ENCODE measurements around the gene BBX. TPM values are rescaled to one million over a fixed set of nuclear protein-coding genes. Genes with fewer than 3 reads are reported as not detected.

The BBX gene
- total and polyA plus RNA-seq, 12 donors: 4.6 to 49.8 (median 38.0) TPM

- no peak for ATAC-seq
- Histone ChIP-seq H3K27ac (peak overlapping the region; percentile 63 to 96 (median 94)), H3K4me1 (peaks cover 0 to 25% (median 14%) of the 10 kb centered on the region in 9 donors), H3K9me3 (no peaks in the 10 kb centered on the region), H3K4me3 (peak overlapping the region; percentile 70 to 94 (median 91)), H3K36me3 (peaks cover 0 to 12% (median 0%) of the 10 kb centered on the region in 9 donors), H3K27me3 (no peaks in the 10 kb centered on the region)
- intact Hi-C loops (cut with DNase I): loop anchor here in 7 of 10 donors (2.0 to 10.0 kb wide), 4 partner anchors 92 to 290 kb away; no protein-coding TSS in a partner anchor
- TF ChIP-seq, protein P1, sequence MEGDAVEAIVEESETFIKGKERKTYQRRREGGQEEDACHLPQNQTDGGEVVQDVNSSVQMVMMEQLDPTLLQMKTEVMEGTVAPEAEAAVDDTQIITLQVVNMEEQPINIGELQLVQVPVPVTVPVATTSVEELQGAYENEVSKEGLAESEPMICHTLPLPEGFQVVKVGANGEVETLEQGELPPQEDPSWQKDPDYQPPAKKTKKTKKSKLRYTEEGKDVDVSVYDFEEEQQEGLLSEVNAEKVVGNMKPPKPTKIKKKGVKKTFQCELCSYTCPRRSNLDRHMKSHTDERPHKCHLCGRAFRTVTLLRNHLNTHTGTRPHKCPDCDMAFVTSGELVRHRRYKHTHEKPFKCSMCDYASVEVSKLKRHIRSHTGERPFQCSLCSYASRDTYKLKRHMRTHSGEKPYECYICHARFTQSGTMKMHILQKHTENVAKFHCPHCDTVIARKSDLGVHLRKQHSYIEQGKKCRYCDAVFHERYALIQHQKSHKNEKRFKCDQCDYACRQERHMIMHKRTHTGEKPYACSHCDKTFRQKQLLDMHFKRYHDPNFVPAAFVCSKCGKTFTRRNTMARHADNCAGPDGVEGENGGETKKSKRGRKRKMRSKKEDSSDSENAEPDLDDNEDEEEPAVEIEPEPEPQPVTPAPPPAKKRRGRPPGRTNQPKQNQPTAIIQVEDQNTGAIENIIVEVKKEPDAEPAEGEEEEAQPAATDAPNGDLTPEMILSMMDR (IDR thresholded peaks at IDR 0.05): no peak
- DNase-seq: peak in 1 of 2 donors; percentile 6
- 0 to 1% methylated on average over 18 of the region's 18 CpGs for WGBS, 2 donors
These were observed 1.6 kb downstream of the BBX start for GRCh38 chr3:107524326-107524840.

DNA sequence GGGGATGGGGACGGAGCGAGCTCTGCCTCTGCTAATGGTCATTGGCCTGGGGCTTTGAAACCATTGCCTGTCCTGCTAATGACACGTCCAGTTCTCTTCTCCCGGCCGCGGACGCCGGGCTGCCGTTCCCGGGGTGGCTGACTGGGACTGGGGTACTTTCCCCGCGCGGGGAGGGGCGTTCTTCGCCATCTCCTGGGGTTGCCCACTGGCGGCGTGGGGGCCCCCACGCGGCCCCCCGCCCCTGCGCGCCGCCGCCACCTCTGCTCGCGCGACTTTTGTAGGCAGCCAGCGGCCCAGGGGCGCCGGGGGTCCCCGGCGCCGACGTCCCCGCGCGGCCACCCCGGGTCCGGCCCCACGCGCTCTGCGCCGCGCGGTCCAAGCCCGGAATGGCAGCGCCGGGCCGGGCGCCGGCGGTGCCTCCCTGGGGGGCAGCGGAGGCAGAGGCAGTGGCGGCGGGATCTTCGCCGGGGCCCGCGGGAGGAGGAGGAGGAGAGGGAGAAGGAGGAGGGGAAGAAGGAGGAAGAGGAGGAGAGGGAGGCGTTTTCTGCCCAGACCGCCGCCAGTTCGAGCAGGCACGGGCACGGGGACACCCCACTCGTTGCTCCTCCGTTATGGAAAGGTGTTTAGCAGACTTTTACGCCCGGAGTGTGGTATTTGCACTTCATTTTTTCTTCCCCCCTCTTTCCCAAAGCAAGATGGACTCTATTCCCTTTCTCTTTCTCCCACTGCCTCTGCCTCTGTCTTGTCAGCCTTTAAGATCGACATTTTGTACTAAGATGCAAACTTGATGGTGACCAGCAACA is 2.3 kb downstream of the BBX start:
- 1% methylated on average over 61 to 70 of the region's 70 CpGs for WGBS, 2 donors
- H3K9me3 ChIP-seq: no peaks in the 10 kb centered on the region
- peaks cover 0 to 25% (median 14%) of the 10 kb centered on the region in 9 donors for H3K4me1 ChIP-seq
- TF ChIP-seq, protein P1 (IDR thresholded peaks at IDR 0.05): no peak
- DNase-seq (peak; percentile 55 to 60), ATAC-seq (peak in 3 of 8 donors; percentile 11 to 24 (median 15))
- peaks cover 0 to 12% (median 0%) of the 10 kb centered on the region in 9 donors for H3K36me3 ChIP-seq
- peak overlapping the region; percentile 70 to 94 (median 91) for H3K4me3 ChIP-seq
- intact Hi-C loops (cut with DNase I): loop anchor here in 8 of 10 donors (2.0 to 10.0 kb wide), 4 partner anchors 93 to 290 kb away; no protein-coding TSS in a partner anchor
- no peaks in the 10 kb centered on the region for H3K27me3 ChIP-seq
- peak overlapping the region in 9 of 10 donors; percentile 73 to 96 (median 95) for H3K27ac ChIP-seq

DNA sequence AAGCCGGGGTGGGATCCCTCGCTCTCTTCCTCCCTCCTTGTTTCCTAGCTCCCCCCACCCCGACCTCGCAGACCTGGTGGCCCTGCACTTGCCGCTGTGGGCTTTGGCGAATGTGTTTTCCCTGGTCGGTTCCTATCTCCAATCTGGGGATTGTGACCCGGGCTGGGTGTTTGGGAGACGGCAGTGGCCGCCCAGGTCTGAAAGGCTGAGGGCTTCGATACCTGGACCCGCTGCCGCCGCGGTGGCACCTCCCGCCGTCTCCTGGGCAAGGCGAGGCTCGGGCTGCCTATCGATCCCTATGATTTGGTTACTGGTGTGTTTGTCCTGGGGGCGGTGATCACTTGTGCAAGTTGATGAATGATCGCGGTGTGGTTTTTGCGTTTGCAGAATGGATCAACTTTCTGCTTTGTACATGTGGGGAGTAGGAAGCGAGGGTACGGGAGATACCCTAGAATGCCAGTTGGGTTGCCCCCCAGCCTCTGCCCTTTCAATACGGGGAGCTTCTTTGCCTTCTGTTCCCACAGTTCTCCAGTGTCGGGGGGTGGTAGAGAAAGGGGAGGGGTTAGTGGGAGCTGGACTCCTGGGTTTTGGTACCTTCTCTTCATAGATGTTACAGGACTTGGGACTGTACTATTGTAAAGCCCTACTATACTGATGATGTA is 3.0 kb downstream of the BBX start:
- H3K36me3 ChIP-seq: peaks cover 0 to 12% (median 0%) of the 10 kb centered on the region in 9 donors
- DNase-seq (peak in 1 of 2 donors; percentile 12), ATAC-seq (no peak)
- WGBS, 2 donors: 3% methylated on average over 28 of the region's 28 CpGs
- TF ChIP-seq, protein P1 (IDR thresholded peaks at IDR 0.05): no peak
- no peaks in the 10 kb centered on the region for H3K27me3 ChIP-seq
- intact Hi-C loops (cut with DNase I): loop anchor here in 7 of 10 donors (2.0 to 10.0 kb wide), 4 partner anchors 93 to 291 kb away; no protein-coding TSS in a partner anchor
- peak overlapping the region in 6 of 10 donors; percentile 47 to 96 (median 94) for H3K27ac ChIP-seq
- no peaks in the 10 kb centered on the region for H3K9me3 ChIP-seq
- H3K4me3 ChIP-seq: peak overlapping the region; percentile 70 to 94 (median 91)
- H3K4me1 ChIP-seq: peaks cover 0 to 25% (median 14%) of the 10 kb centered on the region in 9 donors

- H3K4me1 ChIP-seq: peaks cover 0 to 6% (median 0%) of the 10 kb centered on the region in 9 donors
- H3K4me3 ChIP-seq: no peak overlapping the region
- H3K27ac ChIP-seq: no peak overlapping the region
- 96 to 97% methylated on average over 9 of the region's 9 CpGs for WGBS, 2 donors
- no peak for ATAC-seq
- TF ChIP-seq, protein P1 (IDR thresholded peaks at IDR 0.05): no peak
- H3K27me3 ChIP-seq: no peaks in the 10 kb centered on the region
- peaks cover 0 to 17% (median 0%) of the 10 kb centered on the region in 9 donors for H3K36me3 ChIP-seq
- intact Hi-C loops (cut with DNase I): loop anchor here in 3 of 10 donors (10.0 kb wide), 3 partner anchors 63 to 257 kb away; no protein-coding TSS in a partner anchor
- DNase-seq: no peak
- H3K9me3 ChIP-seq: no peaks in the 10 kb centered on the region
These were observed 9.2 kb downstream of the BBX start for GRCh38 chr3:107531917-107532469.
